HG03520 (cell line): ENCODE measurements around the gene PLEKHA7.
"Not testable (repeated sequence)": the region's sequence is repeated elsewhere in the genome, so short reads cannot be mapped to it uniquely, and the experiment has no call there.

ENCODE experiments used
- ATAC-seq: cut with Tn5 transposase; IDR thresholded peaks from one replicate; pipeline ENCODE4 v1.9.1; 2021; ENCODE audit warnings: mild to moderate bottlenecking, moderate library complexity; ENCODE audit not compliant: unreplicated experiment

The PLEKHA7 gene, protein sequence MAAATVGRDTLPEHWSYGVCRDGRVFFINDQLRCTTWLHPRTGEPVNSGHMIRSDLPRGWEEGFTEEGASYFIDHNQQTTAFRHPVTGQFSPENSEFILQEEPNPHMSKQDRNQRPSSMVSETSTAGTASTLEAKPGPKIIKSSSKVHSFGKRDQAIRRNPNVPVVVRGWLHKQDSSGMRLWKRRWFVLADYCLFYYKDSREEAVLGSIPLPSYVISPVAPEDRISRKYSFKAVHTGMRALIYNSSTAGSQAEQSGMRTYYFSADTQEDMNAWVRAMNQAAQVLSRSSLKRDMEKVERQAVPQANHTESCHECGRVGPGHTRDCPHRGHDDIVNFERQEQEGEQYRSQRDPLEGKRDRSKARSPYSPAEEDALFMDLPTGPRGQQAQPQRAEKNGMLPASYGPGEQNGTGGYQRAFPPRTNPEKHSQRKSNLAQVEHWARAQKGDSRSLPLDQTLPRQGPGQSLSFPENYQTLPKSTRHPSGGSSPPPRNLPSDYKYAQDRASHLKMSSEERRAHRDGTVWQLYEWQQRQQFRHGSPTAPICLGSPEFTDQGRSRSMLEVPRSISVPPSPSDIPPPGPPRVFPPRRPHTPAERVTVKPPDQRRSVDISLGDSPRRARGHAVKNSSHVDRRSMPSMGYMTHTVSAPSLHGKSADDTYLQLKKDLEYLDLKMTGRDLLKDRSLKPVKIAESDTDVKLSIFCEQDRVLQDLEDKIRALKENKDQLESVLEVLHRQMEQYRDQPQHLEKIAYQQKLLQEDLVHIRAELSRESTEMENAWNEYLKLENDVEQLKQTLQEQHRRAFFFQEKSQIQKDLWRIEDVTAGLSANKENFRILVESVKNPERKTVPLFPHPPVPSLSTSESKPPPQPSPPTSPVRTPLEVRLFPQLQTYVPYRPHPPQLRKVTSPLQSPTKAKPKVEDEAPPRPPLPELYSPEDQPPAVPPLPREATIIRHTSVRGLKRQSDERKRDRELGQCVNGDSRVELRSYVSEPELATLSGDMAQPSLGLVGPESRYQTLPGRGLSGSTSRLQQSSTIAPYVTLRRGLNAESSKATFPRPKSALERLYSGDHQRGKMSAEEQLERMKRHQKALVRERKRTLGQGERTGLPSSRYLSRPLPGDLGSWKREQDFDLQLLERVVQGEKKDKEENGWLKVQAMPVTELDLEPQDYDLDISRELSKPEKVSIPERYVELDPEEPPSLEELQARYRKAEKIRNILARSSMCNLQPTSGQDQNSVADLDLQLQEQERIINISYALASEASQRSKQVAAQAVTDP

DNA sequence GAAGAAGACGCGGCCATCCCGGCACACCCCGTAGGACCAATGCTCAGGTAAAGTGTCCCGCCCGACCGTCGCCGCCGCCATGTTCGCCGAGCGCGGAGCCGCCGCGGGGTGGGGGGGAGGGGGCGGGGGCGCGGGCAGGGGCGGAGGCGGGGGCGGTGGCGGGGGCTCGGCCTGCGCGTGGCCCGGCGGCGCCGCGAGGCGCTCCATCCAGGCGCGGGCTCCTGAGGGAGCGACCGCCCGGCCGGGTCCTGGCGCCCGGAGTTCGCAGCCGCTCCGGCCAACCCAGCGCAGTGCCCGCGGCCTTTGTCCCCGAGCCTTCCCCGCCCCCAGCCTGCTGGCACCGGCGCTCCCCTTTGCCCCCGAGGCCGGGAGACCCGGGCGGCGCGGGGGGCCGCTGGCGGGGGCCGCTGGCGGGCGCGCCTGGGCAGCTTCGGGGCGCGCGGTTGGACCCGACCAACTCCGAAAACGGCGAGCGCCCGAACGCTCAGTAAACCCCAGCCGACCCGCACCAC is at the start of gene PLEKHA7:
TSS of gene PLEKHA7 (minus strand) at position 94 of the 512 bp plus-strand sequence. CDS start at position 81, 13 bp downstream.
- no peak for ATAC-seq

DNA sequence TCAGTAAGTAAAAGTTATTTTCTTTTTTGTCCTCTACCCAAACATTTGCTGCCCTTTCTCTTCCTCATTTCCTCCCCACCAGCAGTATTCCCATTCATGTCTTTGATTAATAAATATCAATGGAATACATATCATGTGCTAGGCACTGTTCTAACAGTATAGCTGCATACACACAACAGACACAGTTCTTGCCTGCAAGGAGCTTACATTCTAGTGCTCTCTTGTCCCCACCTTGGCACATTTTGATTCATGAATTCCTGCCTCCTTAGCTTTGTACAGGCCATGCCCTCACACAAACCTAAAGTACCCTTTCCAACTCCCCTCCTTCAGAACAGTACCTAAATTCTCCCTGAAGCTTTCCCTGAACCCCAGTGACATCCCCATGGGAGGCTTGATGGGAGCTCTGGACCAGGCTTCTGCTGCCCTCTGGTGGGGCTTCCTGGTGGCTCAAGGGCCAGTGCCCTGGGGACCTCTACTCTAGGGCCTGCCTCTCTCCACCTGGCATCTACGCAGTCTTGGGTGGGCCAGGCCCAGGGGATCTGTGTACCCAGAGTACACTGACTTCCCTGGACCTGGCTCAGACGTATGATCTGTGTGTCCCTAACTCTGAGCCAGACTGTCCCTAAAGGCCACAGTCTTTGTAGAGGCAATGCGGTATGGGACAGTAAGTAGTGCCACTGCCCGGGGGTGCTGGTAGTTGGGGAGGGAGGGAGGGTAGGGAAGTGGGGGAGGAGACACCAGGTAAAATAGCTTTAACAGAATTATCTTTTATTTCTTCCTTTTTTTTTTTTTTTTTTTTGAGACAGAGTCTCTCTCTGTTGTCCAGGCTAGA is 49.2 kb upstream of the PLEKHA7 start:
- peak; percentile 67 for ATAC-seq

DNA sequence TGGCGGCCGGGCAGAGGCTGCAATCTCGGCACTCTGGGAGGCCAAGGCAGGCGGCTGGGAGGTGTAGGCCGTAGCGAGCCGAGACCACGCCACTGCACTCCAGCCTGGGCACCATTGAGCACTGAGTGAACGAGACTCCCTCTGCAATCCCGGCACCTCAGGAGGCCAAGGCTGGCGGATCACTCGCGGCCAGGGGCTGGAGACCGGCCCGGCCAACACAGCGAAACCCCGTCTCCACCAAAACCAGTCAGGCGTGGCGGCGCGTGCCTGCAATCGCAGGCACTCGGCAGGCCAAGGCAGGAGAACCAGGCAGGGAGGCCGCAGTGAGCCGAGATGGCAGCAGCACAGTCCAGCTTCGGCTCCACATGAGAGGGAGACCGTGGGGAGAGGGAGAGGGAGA is 36.9 kb upstream of the PLEKHA7 start:
- ATAC-seq = not testable (repeated sequence)

DNA sequence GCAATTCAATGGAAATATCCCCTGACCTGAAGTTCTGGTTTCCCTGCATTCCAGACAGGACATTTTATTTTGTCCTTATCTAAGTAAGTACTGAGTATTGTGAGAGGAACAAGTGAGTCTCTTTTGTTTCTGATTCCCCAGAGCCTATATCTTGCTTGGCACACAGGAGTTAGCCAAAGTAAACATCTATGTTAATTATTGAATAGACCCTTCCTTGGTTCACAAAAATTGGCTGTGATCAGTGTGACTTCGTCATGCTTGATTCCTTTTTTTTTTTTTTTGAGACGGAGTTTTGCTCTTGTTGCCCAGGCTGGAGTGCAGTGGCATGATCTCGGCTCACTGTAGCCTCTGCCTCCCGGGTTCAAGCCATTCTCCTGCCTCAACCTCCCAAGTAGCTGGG is 34.3 kb upstream of the PLEKHA7 start:
- not testable (repeated sequence) for ATAC-seq

DNA sequence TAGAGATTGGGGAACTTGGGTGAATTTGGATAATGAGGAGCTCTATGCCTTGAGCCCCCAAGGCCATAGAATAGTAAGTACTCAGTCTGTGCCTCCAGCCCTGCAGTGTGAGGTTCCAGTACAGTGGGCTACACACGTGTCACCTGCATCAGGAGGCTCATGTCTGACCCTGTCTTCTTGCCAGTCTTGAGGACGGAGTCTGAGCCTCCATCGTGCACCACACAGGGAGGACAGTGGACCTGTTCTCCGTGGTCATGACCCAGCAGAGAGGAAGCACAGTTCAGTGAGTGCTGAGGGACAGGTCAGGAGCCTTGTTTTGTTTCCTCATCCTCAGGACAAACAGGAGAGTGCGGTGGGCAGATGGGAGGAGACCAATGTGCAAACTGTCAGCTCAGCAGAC is 32.5 kb upstream of the PLEKHA7 start:
- ATAC-seq = no peak

DNA sequence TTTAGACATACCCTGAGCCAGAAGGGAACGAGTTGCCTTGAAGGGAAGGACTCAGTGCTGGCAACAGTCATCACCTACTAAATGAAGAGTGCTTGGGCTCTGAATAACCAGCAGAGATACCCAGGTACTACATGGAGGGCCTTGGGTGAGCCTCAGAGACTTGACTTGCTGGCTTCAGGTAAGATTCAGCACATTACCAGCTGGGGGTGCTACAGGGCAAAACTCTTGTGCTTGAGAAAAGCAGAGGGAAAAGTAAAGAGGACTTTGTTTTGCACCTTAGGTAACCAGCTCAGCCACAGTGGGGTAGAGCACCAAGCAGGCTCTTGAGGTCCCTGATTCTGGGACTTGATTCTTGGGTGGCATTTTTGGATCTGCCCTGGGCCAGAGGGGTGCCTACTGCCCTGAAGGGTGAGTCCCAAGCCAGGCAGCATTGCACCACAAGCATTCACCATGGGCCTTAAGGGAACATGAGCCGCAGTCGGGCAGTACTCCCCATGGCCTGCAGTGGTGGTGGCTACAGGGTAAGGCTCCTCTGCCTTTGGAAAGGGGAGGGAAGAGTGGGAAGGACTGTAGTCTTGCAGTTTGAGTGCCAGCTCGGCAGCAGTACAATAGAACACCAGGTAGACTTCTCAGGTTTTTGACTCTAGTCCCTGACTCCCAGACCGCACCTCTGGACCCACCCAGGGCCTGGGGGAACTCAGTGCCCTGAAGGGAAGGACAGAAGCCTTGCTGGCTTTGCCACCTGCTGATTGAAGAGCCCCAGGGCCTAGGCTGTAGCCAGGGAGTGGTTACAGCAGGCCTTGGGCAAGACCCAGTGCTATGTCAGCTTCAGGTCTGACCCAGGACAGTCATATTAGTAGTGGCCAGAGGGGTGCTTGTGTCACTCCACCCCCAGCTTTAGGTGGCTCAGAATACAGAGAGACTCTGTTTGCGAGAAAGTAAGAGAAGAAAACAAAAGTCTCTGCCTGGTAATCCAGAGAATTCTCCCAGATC is 22.7 kb upstream of the PLEKHA7 start:
- ATAC-seq = no peak

DNA sequence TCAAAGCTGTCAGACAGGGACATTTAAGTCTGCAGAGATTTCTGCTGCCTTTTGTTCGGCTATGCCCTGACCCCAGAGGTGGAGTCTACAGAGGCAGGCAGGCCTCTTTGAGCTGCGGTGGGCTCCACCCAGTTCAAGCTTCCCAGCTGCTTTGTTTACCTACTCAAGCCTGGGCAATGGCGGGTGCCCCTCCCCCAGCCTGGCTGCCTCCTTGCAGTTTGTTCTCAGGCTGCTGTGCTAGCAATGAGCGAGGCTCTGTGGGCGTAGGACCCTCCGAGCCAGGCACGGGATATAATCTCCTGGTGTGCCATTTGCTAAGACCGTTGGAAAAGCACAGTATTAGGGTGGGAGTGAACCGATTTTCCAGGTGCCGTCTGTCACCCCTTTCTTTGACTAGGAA is 19.8 kb upstream of the PLEKHA7 start:
- ATAC-seq = not testable (repeated sequence)

DNA sequence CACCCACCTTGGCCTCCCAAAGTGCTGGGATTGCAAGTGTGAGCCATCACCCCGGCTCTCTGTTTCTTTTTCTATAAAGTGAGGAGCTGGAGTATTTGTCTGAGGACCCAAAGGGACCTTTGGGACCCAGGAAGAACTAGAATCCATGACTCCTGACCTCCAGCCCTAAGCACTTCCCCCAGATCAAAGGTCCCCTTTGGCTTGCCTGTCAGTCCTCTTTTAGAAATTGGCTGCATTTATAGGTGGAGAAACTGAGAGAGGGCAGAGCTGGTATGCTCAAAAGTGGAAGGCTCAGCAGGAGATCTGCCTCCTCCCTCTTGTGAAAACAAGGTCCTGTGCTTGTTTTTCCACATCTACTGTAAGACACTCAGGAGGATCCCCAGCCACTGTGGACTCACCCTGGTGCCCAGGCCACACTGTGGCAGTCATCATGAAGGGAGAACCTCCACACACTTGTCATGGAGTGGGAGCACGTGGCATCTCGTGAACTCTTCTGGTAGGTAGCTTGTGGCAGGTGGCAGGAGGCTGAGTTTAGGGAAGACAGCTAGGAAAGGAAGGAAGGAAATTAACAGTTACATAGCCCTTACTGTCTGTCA is 12.4 kb upstream of the PLEKHA7 start:
- ATAC-seq = no peak

DNA sequence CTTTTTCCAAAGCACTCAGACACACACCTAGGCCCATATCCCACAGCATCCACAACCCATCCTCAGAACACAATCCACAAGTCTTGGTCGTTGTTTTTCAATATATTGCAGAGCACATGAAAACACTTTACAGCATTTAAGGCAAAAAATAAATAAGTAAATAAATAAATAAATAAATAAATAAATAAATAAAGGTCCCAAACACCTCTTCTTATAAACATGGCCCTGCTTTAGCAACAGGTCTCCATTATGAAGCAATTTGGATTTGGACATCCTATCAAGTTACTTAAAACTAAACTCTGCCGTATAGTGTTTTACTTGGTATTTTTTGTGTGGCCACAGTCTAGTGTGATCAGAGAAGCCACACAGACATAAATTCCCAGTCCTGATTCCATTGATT is 10.7 kb upstream of the PLEKHA7 start:
- ATAC-seq = no peak

DNA sequence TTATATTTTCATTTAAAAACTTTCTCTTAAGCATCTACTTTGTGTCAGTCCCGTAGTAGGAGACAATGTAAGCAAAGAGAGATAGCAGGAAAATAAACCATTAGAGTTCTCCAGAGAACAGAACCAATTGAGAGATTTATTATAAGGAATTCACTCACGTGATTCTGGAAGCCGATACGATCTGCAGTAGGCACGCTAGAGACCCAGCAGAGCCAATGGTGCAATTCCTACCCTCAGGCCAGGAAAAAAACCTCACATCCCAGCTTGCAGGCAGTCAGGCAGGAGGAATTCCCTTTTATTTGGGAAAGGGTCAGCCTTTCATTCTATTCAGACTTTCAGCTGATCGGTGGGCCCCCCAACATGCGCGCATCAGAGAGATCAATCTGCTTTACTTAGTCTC is 7.3 kb upstream of the PLEKHA7 start:
- no peak for ATAC-seq

DNA sequence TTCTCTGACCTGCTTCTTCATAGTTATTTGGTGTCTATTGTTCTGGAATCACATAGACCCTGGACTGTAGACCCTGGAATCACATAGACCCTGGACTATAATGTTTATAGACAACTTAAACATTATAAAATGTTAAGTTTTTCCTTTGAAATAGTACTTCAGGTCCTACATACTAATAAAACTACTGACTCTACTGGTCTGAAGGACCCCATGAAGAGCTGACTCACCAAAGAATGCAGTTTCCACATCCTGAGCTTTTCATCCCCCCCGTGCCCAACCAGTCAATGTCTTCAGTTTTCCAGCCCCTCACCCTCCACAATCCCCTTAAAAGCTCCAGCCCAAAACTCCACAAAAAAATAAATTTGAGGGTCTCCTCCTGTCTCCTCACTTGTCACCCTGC is 6.6 kb upstream of the PLEKHA7 start:
- no peak for ATAC-seq

DNA sequence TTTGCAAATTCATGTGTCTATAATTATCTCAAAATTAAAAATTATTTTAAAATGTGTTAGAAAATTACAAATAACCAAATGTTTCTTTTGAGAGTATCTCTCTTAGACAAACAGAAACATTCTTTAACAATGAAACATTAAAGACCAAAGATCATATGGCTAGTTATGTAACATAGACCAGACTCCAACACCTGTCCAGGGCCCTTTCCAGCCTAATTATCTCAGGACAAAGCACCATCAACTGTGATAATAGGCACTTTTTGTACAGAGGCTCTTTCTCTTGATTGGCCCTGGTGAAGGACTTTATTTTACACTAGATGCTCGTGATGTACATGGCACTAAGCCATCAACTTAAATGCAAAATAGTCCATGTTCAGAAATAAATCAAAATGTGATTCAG is 5.0 kb upstream of the PLEKHA7 start:
- no peak for ATAC-seq

DNA sequence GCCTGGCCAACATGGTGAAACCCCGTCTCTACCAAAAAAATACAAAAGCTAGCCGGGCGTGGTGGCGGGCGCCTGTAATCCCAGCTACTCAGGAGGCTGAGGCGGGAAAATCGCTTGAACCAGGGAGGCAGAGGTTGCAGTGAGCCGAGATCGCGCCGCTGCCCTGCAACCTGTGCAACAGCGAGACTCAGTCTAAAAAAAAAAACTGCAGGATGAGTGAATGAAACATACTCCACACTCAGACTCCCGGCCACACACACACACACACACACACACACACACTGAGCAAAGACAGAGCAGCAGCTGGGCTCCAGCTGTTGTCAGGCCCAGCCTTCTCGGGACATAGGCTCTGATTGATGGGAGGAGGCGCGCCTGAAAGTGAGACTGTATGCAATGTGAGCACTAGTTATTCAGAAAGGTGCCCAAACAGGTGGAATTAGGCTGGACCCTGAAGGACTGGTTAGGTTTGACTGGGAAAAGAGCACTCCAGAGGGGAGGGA is 1.5 kb upstream of the PLEKHA7 start:
- no peak for ATAC-seq

DNA sequence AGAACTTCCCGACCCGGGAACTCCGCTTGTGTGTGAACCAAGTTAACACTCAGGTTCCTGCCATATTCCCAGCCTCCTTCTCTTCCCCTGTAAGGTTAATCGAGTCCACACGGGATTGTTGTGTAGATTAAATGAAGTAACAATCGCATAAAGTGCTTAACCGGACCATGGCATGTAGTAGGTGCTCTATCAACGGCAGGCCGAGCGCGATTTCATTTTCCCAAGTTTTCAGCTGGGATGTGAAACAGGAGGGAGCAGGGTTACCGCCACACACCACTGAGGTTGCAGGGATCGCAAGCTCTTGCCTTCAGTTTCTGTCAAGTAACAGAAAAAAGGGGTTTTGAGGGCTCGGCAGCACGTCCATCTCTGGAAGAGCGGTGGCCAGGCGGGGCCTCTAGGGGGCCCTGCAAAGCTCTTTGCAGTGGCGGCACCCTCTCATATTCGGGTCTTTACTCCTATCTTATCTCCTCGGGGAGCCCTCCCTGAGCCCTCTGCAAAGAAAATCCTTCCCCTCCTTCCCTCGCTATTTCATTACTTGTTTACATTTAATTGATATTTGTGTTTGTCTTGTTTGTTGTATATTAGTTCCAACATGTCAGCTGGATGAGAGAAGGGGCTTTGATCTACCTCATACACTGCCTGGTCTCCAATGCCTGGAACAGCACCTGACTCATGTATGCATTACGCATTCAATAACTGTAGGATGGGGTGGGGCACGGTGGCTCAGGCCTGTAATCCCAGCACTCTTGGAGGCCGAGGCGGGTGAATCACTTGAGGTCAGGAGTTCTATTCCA is 816 bp upstream of the PLEKHA7 start:
- no peak for ATAC-seq

DNA sequence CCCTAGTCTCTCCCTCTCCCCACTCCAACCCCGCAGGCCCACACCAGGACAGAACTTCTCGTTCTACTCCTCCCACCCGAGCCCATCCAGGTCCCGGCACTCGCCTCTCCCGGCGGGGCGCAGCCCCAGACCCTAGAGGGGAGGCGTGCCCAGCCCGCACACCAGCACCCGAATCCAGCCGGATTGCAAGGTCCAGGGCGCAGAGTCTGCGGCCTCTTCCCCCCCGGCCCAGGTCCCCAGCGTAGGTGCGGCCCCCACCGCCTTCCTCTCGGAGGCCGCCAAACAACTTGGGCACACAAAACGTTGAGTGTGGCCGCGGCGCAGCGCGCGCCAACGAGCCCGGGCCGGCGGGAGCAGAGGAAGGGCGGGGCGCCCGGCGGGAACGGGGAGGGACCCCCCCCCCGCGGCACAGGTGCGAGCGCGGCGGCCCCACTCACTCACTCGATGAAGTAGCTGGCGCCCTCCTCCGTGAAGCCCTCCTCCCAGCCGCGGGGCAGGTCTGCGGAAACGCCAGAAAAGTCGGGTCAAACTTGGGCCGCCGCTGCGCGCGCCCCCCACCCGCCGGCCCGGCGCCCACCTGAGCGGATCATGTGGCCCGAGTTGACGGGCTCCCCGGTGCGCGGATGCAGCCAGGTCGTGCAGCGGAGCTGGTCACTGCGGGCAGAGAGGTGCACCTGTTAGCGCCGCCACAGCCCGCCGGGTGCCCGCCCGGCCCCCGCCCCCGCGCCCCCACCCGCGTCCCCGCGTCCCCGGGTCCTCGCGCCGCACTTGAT is 480 bp downstream of the PLEKHA7 start:
- no peak for ATAC-seq

DNA sequence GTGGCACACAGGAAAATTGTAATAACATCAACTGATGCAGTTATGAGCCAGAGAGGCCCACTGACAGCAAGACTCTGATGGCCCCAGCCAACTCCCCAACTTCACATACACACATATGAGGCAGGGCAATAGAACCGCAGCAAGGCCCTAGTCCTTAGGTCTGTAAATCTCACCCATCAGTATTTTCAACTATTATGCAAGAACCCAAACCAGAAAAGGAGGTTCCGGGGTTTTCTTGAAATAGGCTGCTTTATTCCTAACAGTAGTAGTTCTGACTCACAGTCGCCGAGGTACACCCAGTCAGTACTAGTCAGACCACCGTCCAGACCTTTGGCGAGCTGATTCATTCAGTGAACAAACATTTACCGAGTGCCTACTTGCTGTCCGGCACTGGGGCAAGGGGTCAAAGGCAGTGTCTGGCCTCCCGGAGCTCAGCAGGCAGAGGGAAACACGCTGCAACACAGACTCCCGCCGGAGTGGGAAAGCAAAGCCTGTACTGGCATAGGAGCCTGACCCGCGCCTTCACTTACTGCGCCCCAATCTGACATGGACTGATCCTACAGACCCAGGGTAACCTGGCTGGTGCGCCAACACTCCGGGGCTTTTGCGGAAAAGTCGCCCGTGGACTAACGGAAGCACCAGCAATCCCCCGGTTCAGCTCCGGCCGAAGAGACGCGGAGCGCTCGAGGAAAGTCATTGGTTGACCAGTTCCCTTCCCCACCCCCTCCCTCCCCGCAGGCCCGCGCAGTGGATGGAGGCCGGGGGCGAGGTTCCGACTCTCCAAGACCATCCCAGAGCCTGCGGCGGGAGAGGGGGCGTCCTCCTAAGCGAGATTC is 1.3 kb downstream of the PLEKHA7 start:
- no peak for ATAC-seq
